HG02759 (cell line): ENCODE data around the gene SLC5A11.
"Not testable (repeated sequence)": the region's sequence is repeated elsewhere in the genome, so short reads cannot be mapped to it uniquely, and the experiment has no call there.

Source experiments
- ATAC-seq: cut with Tn5 transposase; IDR thresholded peaks from one replicate; pipeline ENCODE4 v1.9.1; 2021; ENCODE audit warnings: mild to moderate bottlenecking, moderate library complexity; ENCODE audit not compliant: unreplicated experiment

The SLC5A11 gene

DNA sequence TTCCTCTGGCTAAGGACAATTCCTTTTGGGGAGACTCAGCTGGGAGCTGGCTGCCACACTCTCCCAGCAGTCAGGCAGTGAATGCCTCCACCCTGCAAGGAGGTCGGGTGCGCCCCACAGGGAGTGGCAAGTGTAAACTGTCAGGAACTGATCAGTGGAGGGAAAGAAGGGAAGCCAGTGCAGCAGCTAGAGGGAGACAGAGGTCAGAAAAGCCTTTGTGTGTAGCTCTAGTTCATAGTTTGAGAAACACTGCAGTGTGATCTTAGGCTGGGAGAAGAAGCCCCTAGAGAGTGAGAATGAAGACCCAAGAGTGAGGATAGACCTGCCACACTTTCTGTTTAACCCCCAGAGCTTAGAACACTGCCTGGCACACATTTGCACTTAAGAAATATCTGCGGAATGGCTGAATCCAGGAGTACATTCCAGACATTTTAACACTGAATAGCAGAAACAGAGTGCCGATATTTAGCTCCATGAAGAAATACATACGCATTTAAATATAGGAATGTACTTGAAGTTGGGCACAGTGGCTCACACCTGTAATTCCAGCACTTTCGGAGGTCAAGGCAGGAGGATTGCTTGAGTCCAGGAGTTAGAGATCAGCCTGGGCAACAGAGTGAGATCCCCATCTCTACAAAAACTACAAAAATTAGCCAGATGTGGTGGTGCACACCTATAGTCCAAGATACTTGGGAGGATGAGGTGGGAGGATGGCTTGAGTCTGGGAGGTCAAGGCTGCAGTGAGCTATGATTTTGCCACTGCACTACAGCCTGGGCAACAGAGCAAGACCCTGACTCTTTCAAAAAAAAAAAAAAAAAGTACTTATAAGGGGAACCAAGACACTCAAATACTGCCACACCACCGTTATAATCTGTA is 11.1 kb upstream of the SLC5A11 start:
- no peak for ATAC-seq

DNA sequence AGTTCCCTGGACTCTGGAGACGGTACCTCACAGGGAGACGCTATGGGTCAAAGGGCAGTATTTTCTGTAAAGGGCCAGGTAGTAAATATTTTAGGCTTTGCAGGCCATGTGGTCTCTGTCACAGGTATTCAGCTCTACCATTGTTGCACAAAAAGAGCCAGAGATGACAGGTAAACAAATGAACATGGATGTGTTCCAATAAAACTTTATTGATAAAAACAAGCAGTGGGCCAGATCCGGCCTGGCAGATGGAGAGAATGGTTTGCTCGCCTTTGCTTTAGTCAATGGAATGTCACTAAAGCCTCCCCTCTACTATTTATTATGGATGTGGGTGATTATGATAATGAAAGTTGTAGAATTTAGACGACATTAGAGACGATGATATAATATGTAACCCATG is 8.9 kb upstream of the SLC5A11 start:
- no peak for ATAC-seq

DNA sequence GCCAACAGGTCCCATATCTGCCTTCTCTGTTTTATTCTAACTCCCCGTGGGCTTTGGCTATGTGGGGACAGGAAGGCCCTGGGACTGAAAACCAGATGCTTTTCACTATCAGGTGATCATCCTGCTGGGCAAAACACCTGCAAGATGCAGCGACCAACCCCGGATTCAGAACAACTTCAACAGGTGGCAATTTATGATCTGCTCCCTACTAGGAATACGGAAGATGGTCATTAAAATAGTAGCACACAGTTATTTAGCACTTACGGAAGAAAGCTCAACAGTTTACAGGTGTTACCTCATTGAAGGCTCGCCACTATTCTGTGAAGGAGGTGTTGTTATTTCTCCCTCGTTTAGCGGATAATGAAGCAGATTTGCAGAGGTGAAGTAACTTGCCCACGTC is 7.8 kb upstream of the SLC5A11 start:
- ATAC-seq = no peak

DNA sequence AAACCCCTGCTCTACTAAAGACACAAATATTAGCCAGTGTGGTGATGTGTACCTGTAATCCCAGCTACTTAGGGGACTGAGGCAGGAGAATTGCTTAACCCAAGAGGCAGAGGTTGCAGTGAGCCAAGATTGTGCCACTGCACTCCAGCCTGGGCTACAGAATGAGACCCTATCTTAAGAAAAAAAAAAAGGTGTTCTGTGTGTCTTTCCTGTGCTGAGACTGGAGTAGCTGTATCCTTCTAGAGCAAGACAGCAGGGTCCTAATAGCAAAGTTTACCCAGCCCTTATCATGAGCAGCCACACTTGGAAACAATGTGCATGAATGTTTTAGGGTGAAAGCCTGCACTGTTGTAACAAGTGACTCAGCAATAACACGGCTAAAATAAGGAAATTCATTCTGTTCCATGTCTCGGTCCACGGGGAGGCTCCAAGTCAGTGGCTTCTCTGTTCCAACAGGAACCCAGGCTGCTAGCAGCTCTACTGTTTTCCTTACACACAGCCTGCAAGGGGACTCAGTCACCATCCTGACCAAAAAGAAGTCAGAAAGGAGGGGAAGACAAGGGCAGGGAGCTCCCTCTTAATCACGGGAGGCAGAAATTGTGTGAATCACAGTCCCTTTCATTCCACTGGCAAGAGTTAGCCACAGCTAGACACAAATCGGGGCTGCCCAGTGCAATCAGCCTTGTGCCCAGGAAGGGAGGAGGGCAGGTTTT is 7.1 kb upstream of the SLC5A11 start:
- no peak for ATAC-seq

DNA sequence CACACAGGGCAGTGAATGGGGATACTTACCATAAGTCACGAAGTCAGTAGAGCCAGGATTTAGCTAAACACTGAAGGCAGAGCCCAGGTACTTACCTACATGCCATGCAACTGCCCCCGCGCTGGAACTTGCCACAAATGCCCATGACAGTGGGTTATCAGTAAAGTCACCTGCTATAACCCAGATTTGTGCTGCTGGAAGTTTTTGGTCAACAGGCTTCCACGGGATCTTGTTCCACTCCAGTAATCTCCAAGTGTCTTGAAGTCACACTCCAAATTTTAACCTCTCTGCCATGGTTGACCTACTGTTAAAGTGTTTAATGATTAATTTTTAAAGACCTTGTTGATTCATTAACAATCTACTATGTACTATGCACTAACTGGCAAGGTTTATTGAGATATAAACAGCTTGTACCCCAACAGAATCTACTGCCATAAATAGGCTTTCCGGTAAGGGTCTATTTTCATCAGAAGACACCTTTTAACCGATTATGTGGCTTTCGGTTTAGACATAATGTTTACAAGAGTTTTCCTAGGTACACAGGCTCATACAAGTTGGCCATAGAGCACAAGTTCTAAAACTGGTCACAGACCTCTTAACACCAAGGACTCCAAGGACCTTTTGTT is 6.3 kb upstream of the SLC5A11 start:
- ATAC-seq = no peak

DNA sequence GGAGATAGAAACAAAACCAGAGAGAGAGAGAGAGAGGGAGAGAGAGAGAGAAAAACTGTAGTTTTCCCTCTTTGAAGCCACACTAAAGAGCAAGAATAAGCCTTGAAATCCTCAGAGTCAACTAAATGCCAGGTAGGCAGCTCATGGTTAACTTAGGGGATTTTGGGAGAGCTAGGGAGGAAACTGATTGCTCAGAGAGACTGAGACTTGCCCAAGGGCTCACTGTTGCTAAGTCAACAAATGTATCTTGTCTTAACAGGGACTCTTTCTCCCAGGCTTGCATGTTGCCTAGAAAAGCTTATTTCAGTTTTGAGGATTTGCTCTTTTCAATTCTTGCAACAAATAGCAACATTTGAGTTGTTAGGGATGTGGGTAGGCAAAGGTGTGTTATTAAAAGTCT is 4.5 kb upstream of the SLC5A11 start:
- no peak for ATAC-seq

DNA sequence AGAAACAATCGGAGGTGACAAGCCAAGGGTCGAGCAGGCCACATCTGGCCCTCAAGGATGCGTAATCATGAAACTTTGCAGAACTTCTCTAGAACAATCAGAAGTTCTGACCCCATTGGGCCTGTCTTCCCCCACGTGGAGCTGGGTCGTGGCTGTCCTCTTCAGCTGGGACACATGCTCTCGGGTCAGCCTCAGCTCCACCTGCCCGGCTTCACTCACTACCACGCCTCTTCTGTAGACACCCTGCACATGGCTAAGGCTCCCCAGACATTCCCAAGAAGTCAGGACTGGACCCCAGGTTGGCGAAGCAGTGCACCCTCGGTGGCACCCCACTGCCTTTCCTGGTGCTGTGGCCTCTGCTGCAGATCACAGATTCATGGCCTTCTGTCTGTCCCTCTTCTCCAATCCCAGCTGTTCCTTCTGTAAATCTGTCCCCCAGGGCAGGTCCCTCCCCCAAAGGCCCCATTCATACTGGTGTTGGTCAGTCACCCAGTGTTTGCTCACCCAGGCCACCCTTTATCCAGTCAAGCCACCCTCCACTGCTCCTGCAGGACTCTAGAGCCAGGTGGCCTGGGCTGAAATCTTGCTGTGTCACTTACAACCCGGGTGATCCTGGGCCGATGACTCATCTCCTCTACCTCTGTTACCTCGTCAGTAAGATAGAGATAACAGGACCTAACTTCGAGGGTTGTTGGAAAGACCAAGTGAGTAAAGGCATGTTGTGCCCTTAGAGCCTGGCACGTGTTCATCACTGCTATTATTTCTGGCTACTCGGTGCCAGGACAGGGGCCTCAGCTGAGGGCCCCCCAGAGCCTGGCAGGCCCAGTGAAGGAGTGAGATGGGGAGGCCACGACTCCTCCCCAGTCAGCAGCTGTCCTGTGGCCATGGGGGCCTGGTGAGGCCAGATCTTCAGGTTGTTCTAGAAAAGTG is 1.4 kb upstream of the SLC5A11 start:
- no peak for ATAC-seq

DNA sequence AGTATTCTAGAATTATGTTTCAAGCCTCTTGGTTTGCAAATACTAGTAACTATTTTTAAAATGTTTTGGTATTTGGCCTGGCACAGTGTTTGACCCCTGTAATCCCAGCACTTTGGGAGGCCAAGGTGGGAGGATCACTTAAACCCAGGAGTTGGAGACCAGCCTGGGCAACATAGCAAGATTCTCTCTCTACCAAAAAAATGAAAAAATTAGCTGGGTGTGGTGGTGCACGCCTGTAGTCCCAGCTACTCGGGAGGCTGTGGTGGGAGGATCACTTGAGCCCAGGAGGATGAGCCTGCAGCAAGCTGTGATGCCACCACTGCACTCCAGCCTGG is 765 bp upstream of the SLC5A11 start:
- not testable (repeated sequence) for ATAC-seq

DNA sequence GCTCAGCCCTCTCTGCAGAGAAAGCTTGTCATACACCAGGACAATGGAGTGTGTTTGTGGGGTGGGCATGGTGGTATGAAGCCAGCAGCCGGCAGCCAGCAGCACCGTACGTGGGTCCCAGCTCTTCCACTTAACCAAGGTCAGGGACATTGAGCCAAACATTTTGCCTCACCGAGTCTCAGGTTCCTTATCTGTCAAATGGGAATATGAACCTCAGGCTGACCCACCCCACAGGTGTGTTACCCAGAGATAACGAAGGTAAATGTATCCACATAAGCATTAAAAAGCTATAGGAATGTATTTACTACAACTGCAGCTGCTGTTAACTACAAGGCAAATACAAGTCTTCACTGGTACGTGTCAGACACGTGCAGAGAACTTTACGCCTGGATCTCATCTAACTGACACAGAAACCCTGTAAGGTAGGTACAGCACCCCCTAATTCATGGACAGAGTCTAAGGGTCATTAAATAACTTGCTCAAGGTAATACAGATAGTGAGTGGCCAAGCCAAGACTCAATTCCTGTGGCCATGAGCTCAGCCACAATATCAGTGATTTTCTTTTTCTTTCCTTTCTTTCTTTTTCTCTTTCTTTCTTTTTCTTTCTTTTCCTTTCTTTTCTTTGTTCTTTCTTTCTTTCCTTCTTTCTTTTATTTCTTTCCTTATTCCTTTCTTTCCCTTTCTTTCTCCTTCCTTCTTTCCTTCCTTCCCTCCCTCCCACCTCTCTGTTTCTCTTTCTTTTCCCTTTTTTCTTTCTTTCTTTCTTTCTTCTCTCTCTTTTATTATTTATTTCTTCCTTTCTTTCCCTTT is 990 bp downstream of the SLC5A11 start:
- no peak for ATAC-seq

DNA sequence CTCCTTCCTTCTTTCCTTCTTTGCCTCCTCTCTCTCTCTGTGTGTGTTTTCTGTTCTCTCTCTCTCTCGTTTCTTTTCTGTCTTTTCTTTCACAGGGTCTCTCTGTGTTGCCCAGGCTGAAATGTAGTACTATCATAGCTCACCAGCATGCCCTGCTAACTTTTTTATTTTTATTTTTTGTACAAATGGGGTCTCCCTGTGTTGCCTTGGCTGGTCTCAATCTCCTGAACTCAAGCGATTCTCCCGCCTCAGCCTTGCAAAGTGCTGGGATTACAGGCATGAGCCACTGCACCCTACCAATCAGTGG is 1.5 kb downstream of the SLC5A11 start:
- ATAC-seq = no peak

DNA sequence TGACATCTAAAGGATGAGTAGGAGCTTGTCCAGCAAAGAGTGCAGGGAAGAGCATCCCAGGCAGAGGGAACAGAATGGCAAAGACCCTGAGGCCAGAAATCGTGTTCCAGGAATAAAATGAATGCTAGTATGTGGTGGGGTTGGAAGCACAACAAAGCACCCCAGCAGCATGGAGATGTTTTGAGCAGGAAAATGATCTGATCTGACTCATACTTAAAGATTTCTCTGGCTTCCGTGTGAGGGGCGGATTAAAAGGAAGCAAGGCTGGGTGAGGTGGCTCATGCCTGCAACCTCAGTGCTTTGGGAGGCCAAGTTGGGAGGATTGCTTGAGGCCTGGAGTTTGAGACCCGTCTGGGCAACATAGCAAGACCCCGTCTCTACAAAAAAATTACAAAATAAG is 2.3 kb downstream of the SLC5A11 start:
- ATAC-seq = no peak

DNA sequence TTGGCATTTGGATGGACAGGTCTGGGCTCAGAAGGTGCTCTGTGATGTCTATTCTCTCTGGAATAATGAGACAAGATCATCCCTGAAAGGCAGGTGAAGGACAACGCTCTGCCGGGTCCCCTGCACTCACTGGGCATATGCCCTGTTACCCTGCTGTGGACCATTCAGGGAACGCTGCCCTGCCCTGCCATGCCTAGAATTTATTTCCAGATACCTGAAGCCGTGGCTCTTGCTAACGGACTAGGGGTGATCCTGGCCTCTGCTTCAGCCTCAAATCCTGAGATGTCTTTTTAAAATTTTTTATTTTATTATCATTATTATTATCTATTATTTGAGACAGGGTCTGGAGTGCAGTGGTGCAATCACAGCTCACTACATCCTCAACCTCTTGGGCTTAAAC is 3.9 kb downstream of the SLC5A11 start:
- no peak for ATAC-seq

DNA sequence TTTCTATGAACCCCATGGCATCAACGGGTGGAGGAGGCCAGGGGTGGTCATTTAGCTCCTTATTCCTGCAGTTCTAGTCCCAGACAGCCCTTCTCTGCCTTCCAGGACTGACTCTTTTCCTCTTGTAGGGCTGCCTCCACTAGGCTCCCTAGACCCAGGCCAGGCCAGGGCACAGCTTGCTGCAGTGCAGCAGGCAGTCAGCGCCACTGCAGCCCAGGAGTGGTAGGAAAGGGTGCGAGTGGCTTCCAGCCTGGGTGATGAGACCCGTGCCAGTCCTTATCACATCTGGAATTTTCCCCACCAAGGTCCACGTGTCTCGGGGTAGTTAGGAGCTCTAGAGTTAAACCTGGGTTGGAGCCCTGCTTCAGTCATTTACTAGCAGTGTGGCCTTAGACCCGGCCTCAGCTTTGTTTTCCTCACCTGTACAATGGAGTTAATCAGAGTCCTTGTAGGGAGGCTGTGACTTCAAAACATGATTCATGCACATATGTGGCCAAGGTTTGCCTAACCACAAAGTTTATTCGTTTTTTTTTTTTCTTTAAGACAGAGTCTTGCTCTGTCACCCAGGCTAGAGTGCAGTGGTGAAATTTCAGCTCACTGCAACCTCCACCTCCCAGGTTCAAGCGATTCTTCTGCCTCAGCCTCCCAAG is 4.7 kb downstream of the SLC5A11 start:
- ATAC-seq = no peak

DNA sequence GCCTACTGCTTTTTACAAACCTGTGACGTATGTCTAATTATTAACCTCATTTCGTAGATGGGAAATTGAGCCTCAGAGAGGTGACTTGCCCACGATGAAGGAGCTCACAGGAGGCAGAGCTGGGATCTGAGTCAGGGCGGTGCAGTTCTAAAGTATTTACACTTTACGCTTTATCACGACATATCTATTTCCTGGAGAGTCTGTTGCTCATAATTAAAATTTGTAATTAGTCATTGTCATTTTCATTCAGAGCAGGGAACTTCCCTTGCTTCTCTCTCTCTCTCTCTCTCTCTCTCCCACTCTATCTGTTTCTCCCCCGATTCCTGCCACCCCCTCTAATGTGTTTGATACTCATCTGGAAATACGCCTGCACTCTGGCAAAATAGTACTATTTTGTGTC is 5.9 kb downstream of the SLC5A11 start:
- no peak for ATAC-seq

DNA sequence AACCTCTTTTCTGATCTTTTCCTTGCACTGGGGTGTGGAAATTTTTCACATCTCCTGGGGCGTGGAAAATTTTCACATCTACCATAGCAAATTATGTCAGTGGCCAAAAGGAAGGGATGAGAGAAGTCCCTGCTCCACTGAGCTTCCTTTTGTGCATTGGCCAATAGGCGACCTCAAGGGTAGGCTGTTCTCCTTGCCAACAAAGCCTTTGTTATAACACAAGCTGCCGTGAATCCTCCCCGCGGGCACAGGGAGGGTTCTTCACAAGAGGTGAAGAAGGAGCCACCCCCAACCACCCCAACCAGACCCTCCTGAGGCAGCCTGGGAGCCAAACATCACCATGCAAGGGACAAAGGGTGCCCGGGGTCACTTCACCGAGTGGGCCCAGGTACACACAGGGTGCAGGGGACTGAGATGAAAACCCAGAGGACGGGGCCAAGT is 6.5 kb downstream of the SLC5A11 start:
- no peak for ATAC-seq

DNA sequence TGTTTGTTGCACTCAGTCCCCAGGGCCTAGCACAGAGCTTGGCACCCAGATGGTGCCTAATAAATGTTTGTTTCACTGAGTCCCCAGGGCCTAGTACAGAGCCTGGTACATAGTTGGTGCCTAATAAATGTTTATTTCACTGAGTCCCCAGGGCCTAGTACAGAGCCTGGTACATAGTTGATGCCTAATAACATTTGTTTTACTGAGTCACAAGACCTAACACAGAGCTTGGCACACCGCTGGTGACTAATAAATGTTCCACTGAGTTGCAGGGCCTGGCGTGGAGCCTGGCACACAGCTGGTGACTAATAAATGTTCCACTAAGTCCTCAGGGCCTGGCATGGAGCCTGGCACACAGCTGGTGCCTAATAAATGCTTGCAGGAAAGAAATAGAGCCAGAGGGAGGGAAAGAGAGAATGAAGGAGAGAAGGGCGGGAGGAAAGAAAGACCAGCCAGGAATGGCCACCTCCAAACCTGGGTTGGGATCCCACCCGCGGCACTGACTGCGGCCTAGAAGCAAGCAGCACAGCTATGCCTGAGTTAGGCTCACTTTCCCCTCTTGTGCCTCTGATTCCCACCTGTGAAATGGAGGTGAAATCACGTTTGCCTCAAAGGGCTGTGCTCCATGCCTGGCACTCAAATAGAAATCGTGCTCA is 7.5 kb downstream of the SLC5A11 start:
- no peak for ATAC-seq

DNA sequence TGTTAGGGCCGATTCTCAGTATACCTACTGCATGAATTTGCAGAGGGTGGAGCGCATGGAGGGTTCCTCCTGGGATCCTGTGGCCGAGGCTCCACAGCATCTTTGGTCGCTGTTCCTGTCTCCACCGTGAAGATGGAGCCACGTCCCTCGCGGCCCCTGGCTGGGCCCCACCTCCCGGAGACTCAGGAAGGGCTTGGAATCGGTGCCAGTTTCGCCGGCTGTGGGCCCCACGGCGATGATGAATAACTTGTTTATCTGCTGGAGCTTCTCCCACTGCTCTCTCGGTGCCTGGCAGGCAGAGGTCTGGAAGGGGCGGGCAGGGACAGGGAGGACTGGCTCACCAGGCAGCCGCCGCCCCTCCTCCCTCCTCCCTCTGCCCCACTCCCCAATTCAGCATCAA is 8.1 kb downstream of the SLC5A11 start:
- ATAC-seq = no peak

DNA sequence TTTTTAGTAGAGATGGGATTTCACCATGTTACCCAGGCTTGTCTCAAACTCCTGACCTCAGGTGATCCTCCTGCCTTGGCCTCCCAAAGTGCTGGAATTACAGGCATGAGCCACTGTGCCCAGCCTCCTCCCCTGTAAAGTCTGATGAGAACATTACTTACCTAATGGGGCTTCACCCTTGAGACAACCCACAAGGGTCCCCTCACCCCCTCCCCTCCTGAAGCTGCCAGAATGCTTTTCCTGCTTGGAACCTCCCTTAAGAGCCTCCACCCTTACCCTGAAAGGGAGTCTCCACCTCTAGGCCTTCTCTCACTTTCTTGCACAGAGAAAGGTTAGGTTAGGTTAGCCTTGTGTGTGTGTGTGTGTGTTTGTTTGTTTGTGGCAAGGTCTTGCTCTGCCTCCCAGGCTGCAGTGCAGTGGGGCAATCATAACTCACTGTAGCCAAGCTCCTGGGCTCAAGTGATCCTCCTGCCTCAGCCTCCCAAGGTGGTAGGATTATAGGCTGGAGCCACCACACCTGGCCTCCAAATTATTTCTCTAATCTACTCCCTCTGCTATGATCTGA is 8.9 kb downstream of the SLC5A11 start:
- no peak for ATAC-seq

DNA sequence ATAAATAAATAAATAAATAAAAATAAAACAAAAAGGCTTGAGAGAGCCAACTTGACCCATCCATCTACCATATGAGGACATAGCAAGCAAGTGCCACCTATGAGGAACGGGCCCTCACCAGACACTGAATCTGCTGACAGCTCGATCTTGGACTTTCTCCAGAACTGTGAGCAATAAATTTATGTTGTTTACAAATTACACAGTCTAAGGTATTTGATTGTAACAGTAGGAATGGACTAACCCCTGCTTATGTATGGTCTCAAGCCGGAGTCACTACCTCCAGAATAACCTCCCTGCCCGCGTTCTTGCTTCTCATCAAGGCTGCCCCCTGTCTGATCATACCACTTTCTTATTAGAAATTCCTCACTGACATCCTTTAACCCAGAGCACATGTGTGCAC is 9.9 kb downstream of the SLC5A11 start:
- no peak for ATAC-seq
